OCI-LY1 (cell line): ENCODE data around the gene TTC1.

Source experiments
- CTCF ChIP-seq: fragments of 200-600 bp; sonication (generic), shearing (Covaris generic); IDR thresholded peaks from 2 replicates; pipeline ENCODE4 v1.5.1; 2017; ENCODE audit warnings: mild to moderate bottlenecking, antibody characterized with exemption, low read length, moderate library complexity, mixed read lengths
- EZH2 ChIP-seq: fragments of 200-600 bp; sonication (generic), shearing (Covaris generic); IDR thresholded peaks from 2 replicates; pipeline ENCODE4 v1.8.0; 2017; ENCODE audit warnings: borderline replicate concordance, mixed run types, mild to moderate bottlenecking, antibody characterized with exemption, low read length, moderate library complexity, mixed read lengths

- no peak for TF ChIP-seq CTCF
- TF ChIP-seq EZH2: no peak
Observed at GRCh38 chr5:160036884-160037283, 27.9 kb downstream of the TTC1 start.
